ENCODE results near the gene ZNF532.

DNA sequence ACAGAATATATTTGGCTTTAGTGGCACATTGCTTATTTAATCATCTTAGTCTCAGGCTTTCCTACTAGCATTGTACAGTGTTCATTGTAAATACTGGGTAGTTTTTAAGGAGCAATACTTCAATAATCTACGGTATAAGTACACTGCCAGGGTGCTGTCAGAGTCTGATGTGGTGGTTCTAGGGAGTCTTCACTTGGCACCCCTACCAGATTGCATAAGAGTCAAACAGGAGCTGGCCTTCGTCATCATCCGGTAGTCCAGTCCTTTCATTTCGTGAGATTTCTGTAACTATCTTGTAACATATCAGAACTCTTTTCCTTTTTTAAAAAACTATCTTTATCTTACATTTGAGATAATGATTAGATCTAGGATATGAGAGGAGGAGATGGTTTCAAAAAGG is 91.1 kb downstream of the ZNF532 start:
- TF ChIP-seq, protein P1, sequence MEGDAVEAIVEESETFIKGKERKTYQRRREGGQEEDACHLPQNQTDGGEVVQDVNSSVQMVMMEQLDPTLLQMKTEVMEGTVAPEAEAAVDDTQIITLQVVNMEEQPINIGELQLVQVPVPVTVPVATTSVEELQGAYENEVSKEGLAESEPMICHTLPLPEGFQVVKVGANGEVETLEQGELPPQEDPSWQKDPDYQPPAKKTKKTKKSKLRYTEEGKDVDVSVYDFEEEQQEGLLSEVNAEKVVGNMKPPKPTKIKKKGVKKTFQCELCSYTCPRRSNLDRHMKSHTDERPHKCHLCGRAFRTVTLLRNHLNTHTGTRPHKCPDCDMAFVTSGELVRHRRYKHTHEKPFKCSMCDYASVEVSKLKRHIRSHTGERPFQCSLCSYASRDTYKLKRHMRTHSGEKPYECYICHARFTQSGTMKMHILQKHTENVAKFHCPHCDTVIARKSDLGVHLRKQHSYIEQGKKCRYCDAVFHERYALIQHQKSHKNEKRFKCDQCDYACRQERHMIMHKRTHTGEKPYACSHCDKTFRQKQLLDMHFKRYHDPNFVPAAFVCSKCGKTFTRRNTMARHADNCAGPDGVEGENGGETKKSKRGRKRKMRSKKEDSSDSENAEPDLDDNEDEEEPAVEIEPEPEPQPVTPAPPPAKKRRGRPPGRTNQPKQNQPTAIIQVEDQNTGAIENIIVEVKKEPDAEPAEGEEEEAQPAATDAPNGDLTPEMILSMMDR (IDR thresholded peaks at IDR 0.05), result no peak
- no peak for TF ChIP-seq POLR2A (IDR thresholded peaks at IDR 0.05)
